Measurements from ENCODE around the gene PCDH18. TPM values are rescaled to one million over a fixed set of nuclear protein-coding genes. Genes with fewer than 3 reads are reported as not detected.

The PCDH18 gene
- total RNA-seq, 1 experiment from 2014 or later: 28.0 TPM

GRCh38 chr4:137470806-137471205, 61.5 kb downstream of the PCDH18 start:
- Mint-ChIP-seq H3K4me3 (no peak overlapping the region), H3K27me3 (ENCODE audit: low read depth) (no peaks in the 10 kb centered on the region), H3K36me3 (peaks cover 26% of the 10 kb centered on the region), H3K27ac (no peak overlapping the region), H3K4me1 (peaks cover 9% of the 10 kb centered on the region), H3K9me3 (peaks cover 26% of the 10 kb centered on the region)
- ChIA-PET CTCF (no interaction called here), POLR2A (no interaction called here)
- ATAC-seq: no peak
- TF ChIP-seq ZBTB43 (CRISPR knock-in tag; IDR thresholded peaks at IDR 0.05) (no peak), HMGXB4 (CRISPR knock-in tag; IDR thresholded peaks at IDR 0.05) (no peak), PRDM15 (CRISPR knock-in tag; IDR thresholded peaks at IDR 0.05) (no peak), MAX (CRISPR knock-in tag; IDR thresholded peaks at IDR 0.05) (no peak), ATF6 (CRISPR knock-in tag; IDR thresholded peaks at IDR 0.05) (no peak), USF2 (CRISPR knock-in tag; IDR thresholded peaks at IDR 0.05) (no peak), GRHL2 (CRISPR knock-in tag; IDR thresholded peaks at IDR 0.05; ENCODE audit: insufficient replicate concordance, severe bottlenecking) (no peak), ZNF263 (CRISPR knock-in tag; IDR thresholded peaks at IDR 0.05; ENCODE audit: low read depth) (no peak), JUN (CRISPR knock-in tag; IDR thresholded peaks at IDR 0.05) (no peak), ERG (CRISPR knock-in tag; IDR thresholded peaks at IDR 0.05) (no peak), TEAD1 (CRISPR knock-in tag; IDR thresholded peaks at IDR 0.05) (no peak), GTF2I (CRISPR knock-in tag; conservative IDR thresholded peaks at IDR 0.05) (no peak), STAT6 (CRISPR knock-in tag; conservative IDR thresholded peaks at IDR 0.05; ENCODE audit: low read depth) (no peak), SMAD4 (CRISPR knock-in tag; IDR thresholded peaks at IDR 0.05) (no peak), TCF7 (CRISPR knock-in tag; IDR thresholded peaks at IDR 0.05; ENCODE audit: low read depth) (no peak)
- no peak for DNase-seq (ENCODE audit: low spot score)

Measured in WTC11 (cell line).